Loucy (cell line): ENCODE results near the gene SBF2.
"Not testable (repeated sequence)": the region's sequence is repeated elsewhere in the genome, so short reads cannot be mapped to it uniquely, and the experiment has no call there.

Experiments
- H2AFZ ChIP-seq: fragments of 200-600 bp; sonication (generic); 2 replicates; pipeline ENCODE4 v1.6.0; 2016; ENCODE audit warnings: antibody characterized with exemption, mild to moderate bottlenecking, low read length, moderate library complexity
- H3F3A ChIP-seq: fragments of 200-600 bp; 2 replicates; pipeline ENCODE4 v1.6.0; 2016; ENCODE audit warnings: antibody characterized with exemption, low read depth, mild to moderate bottlenecking
- H3K27me3 ChIP-seq: fragments of 200-600 bp; sonication (generic); 2 replicates; pipeline ENCODE4 v1.6.1; 2014; ENCODE audit warnings: low read length, mild to moderate bottlenecking; ENCODE audit not compliant: insufficient read depth, poor library complexity, severe bottlenecking
- H3K36me3 ChIP-seq: fragments of 200-600 bp; sonication (generic); 2 replicates; pipeline ENCODE4 v1.6.1; 2016; ENCODE audit warnings: low read length; ENCODE audit not compliant: insufficient read depth
- H3K4me1 ChIP-seq: fragments of 200-600 bp; sonication (generic); 2 replicates; pipeline ENCODE4 v1.5.1; 2014; ENCODE audit warnings: low read length, mild to moderate bottlenecking; ENCODE audit not compliant: insufficient read depth, poor library complexity, severe bottlenecking
- H3K4me2 ChIP-seq: fragments of 200-600 bp; sonication (generic); 2 replicates; pipeline ENCODE4 v1.6.0; 2014; ENCODE audit warnings: antibody characterized with exemption, low read length, low read depth, mild to moderate bottlenecking; ENCODE audit not compliant: poor library complexity, severe bottlenecking
- H3K4me3 ChIP-seq: fragments of 200-600 bp; sonication (generic); 2 replicates; pipeline ENCODE4 v1.5.1; 2014; ENCODE audit warnings: low read length, mild to moderate bottlenecking, mixed read lengths; ENCODE audit not compliant: poor library complexity, severe bottlenecking
- H3K79me2 ChIP-seq: fragments of 200-600 bp; sonication (generic); 2 replicates; pipeline ENCODE4 v1.6.1; 2014; ENCODE audit warnings: low read length; ENCODE audit not compliant: insufficient read depth
- H3K9ac ChIP-seq: fragments of 200-600 bp; sonication (generic); 2 replicates; pipeline ENCODE4 v1.6.0; 2014; ENCODE audit warnings: mild to moderate bottlenecking, low read depth, low read length, moderate library complexity; ENCODE audit not compliant: poor library complexity, severe bottlenecking
- H3K9me2 ChIP-seq: fragments of 200-600 bp; sonication (generic); replicated peaks from 2 replicates; pipeline ENCODE4 v1.6.1; 2016; ENCODE audit warnings: low read depth, low read length, mixed read lengths
- H3K9me3 ChIP-seq: fragments of 200-600 bp; sonication (generic); 2 replicates; pipeline ENCODE4 v1.6.1; 2014; ENCODE audit warnings: mild to moderate bottlenecking, antibody characterized with exemption, low read length, low read depth; ENCODE audit not compliant: insufficient read depth
- H4K20me1 ChIP-seq: fragments of 200-600 bp; sonication (generic); 2 replicates; pipeline ENCODE4 v1.6.0; 2014; ENCODE audit warnings: antibody characterized with exemption, low read length, mild to moderate bottlenecking; ENCODE audit not compliant: insufficient read depth, poor library complexity, severe bottlenecking
- CTCF ChIP-seq: fragments of 200-600 bp; sonication (generic); conservative IDR thresholded peaks from 2 replicates; pipeline ENCODE4 v1.5.1; 2014; ENCODE audit warnings: mild to moderate bottlenecking, antibody characterized with exemption, low read length
- EZH2phosphoT487 ChIP-seq: fragments of 200-600 bp; IDR thresholded peaks from 2 replicates; pipeline ENCODE4 v1.6.1; 2018; ENCODE audit warnings: antibody characterized with exemption, mild to moderate bottlenecking, moderate library complexity, borderline replicate concordance

The SBF2 gene

DNA sequence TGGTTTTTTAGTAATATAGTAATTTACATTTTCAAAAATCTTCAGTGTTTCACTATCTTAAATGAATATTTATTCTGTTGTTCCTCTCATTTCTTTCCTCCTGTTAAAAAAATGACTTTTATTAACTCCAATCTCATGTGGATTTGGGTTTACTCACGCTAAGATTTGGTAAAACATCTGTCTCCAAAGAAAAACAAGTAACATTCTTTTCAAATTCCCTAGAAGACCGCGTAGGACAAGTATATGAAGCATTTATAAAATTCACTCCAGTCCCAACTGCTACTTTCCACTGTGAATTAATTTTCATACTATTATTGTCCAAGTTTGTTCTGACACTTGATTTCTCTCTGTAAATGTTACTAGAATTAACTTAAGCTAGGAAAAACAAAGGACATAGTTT is 26.2 kb downstream of the SBF2 start:
- Histone ChIP-seq H3K4me1 (no peaks in the 10 kb centered on the region), H2AFZ (no peak overlapping the region), H3K9ac (no peak overlapping the region), H3K9me2 (no peaks in the 10 kb centered on the region), H3K27me3 (no peaks in the 10 kb centered on the region), H4K20me1 (no peaks in the 10 kb centered on the region), H3K36me3 (no peaks in the 10 kb centered on the region), H3F3A (no peaks in the 10 kb centered on the region), H3K9me3 (no peaks in the 10 kb centered on the region), H3K79me2 (no peaks in the 10 kb centered on the region), H3K4me2 (no peak overlapping the region), H3K4me3 (no peak overlapping the region)
- TF ChIP-seq EZH2phosphoT487, result no peak

GRCh38 chr11:10265936-10266335 is 28.1 kb downstream of the SBF2 start:
- Histone ChIP-seq H3K4me1 (no peaks in the 10 kb centered on the region), H3K9ac (no peak overlapping the region), H3F3A (no peaks in the 10 kb centered on the region), H3K9me3 (no peaks in the 10 kb centered on the region), H3K79me2 (no peaks in the 10 kb centered on the region), H3K27me3 (no peaks in the 10 kb centered on the region), H3K9me2 (no peaks in the 10 kb centered on the region), H4K20me1 (no peaks in the 10 kb centered on the region), H3K4me3 (no peak overlapping the region), H3K36me3 (no peaks in the 10 kb centered on the region), H2AFZ (no peak overlapping the region), H3K4me2 (no peak overlapping the region)
- no peak for TF ChIP-seq CTCF
- no peak for TF ChIP-seq EZH2phosphoT487

DNA sequence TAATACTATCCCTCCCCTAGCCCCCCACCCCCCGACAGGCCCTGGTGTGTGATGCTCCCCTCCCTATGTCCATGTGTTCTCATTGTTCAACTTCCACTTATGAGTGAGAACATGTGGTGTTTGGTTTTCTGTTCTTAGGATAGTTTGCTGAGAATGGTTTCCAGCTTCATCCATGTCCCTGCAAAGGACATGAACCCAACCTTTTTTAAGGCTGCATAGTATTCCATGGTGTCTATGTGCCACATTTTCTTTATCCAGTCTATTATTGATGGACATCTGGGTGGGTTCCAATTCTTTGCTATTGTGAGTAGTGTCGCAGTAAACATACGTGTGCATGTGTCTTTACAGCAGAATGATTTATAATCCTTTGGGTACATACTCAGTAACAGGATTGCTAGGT is 29.3 kb downstream of the SBF2 start:
- H3K79me2 ChIP-seq, H3K9ac ChIP-seq, H2AFZ ChIP-seq, H3K4me2 ChIP-seq, H3K4me3 ChIP-seq, H3K4me1 ChIP-seq, H3K9me3 ChIP-seq, H3F3A ChIP-seq, H3K9me2 ChIP-seq, H4K20me1 ChIP-seq, H3K27me3 ChIP-seq, H3K36me3 ChIP-seq: not testable (repeated sequence)

DNA sequence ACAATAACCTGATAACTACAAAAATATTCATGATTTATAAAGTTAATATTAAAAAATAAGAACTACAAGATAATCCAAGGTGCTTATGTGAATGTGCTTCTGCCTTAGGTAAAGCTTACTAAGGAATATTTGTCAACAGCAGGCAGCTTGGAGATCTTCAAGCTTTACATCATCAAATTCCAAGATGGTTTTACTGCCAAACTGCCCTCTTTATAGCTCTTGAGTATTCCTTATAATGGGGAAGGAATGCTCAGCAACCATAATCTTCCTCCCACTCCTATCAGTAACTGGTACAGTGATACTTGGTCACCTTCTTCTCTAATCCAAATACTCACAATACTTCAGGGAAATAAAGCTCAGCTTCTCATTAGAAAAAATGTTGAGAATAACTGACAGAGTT is 30.1 kb downstream of the SBF2 start:
- Histone ChIP-seq H3K9me3 (no peaks in the 10 kb centered on the region), H3K4me1 (no peaks in the 10 kb centered on the region), H3K36me3 (no peaks in the 10 kb centered on the region), H3K4me2 (no peak overlapping the region), H3K4me3 (no peak overlapping the region), H3K27me3 (no peaks in the 10 kb centered on the region), H3F3A (no peaks in the 10 kb centered on the region), H3K79me2 (no peaks in the 10 kb centered on the region), H2AFZ (no peak overlapping the region), H3K9ac (no peak overlapping the region), H3K9me2 (no peaks in the 10 kb centered on the region), H4K20me1 (no peaks in the 10 kb centered on the region)
- TF ChIP-seq CTCF (no peak), EZH2phosphoT487 (no peak)
